IMR-90 (cell line): ENCODE results near the gene BTF3L4. TPM values are rescaled to one million over a fixed set of nuclear protein-coding genes. Genes with fewer than 3 reads are reported as not detected.

Source experiments
- ATAC-seq: fragments of 200-7000 bp; cut with Tn5 transposase; 2 replicates; pipeline ENCODE4 v1.9.1; 2020; ENCODE audit warnings: low read depth, mild to moderate bottlenecking, moderate library complexity
- BruUV-seq: library from RNA; stranded (reverse); fragments of 400-500 nt; replicated peaks from 2 replicates; lab custom pipeline; 2021; lab: Mats Ljungman, UMichigan
- CTCF ChIA-PET: fragments of 300-600 bp; formaldehyde crosslinking; extraction: SDS; loops from one replicate; lab custom pipeline; 2021; ENCODE audit warnings: antibody characterized with exemption; lab: Yijun Ruan, JAX
- POLR2A ChIA-PET: fragments of 300-600 bp; sonication (Branson Sonifier 250); formaldehyde crosslinking; loops from one replicate; lab custom pipeline; 2022; ENCODE audit warnings: antibody characterized with exemption; ENCODE audit not compliant: unreplicated experiment; lab: Charles Lee
- DNase-seq: peaks from one replicate; pipeline ENCODE4 v3.0.0; 2013
- H2AFZ ChIP-seq: replicated peaks from 2 replicates; pipeline ENCODE3; 2013; ENCODE audit warnings: low read length, mild to moderate bottlenecking; ENCODE audit not compliant: poor library complexity
- H2AK5ac ChIP-seq: 2 replicates; pipeline ENCODE4 v1.6.1; 2013; ENCODE audit warnings: low read depth, low read length, inconsistent platforms
- H2AK9ac ChIP-seq: replicated peaks from 2 replicates; pipeline ENCODE3; 2013; ENCODE audit warnings: mild to moderate bottlenecking, low read depth, low read length, moderate library complexity; ENCODE audit not compliant: poor library complexity
- H2BK120ac ChIP-seq: 2 replicates; pipeline ENCODE4 v1.6.1; 2013; ENCODE audit warnings: low read depth, low read length, inconsistent platforms
- H2BK15ac ChIP-seq: 3 replicates; pipeline ENCODE4 v1.6.1; 2013; ENCODE audit warnings: low read depth, low read length, inconsistent platforms
- H2BK20ac ChIP-seq: 2 replicates; pipeline ENCODE4 v1.6.1; 2013; ENCODE audit warnings: low read depth, mild to moderate bottlenecking, inconsistent platforms, low read length, moderate library complexity
- H2BK5ac ChIP-seq: 2 replicates; pipeline ENCODE4 v1.6.1; 2013; ENCODE audit warnings: mild to moderate bottlenecking, low read depth, low read length, inconsistent platforms; ENCODE audit not compliant: poor library complexity, severe bottlenecking
- H3K14ac ChIP-seq: replicated peaks from 2 replicates; pipeline ENCODE4 v1.6.1; 2013; ENCODE audit warnings: low read depth, low read length, inconsistent platforms
- H3K18ac ChIP-seq: 2 replicates; pipeline ENCODE4 v1.6.1; 2013; ENCODE audit warnings: low read depth, low read length, control low read depth
- H3K23ac ChIP-seq: 2 replicates; pipeline ENCODE4 v1.6.1; 2013; ENCODE audit warnings: low read depth, low read length, inconsistent platforms
- H3K27ac ChIP-seq: 2 replicates; pipeline ENCODE4 v1.5.1; 2013; ENCODE audit warnings: mild to moderate bottlenecking, control low read depth, low read length; ENCODE audit not compliant: insufficient read depth
- H3K27me3 ChIP-seq: 2 replicates; pipeline ENCODE4 v1.6.1; 2013; ENCODE audit warnings: low read length; ENCODE audit not compliant: control insufficient read depth, insufficient read depth
- H3K36me3 ChIP-seq: 2 replicates; pipeline ENCODE4 v1.6.1; 2013; ENCODE audit warnings: low read length, mixed read lengths; ENCODE audit not compliant: control insufficient read depth, insufficient read depth
- H3K4ac ChIP-seq: 2 replicates; pipeline ENCODE4 v1.6.1; 2013; ENCODE audit warnings: low read depth, low read length, inconsistent platforms
- H3K4me1 ChIP-seq: 2 replicates; pipeline ENCODE4 v1.6.1; 2013; ENCODE audit warnings: low read length, mixed read lengths; ENCODE audit not compliant: control insufficient read depth, insufficient read depth
- H3K4me2 ChIP-seq: 2 replicates; pipeline ENCODE4 v1.6.1; 2013; ENCODE audit warnings: low read depth, mild to moderate bottlenecking, control low read depth, low read length, moderate library complexity
- H3K4me3 ChIP-seq: 2 replicates; pipeline ENCODE4 v1.5.1; 2013; ENCODE audit warnings: low read depth, mild to moderate bottlenecking, control low read depth, low read length, moderate library complexity; ENCODE audit not compliant: insufficient read depth
- H3K56ac ChIP-seq: 2 replicates; pipeline ENCODE4 v1.6.1; 2013; ENCODE audit warnings: low read length, inconsistent platforms; ENCODE audit not compliant: insufficient read depth; ENCODE audit errors: extremely low read depth
- H3K79me1 ChIP-seq, 2 experiments: 2 replicates each; pipeline ENCODE4 v1.6.1; 2013; ENCODE audit warnings: low read length in 2 of 2, inconsistent platforms in 1 of 2, low read depth in 1 of 2
- H3K9ac ChIP-seq: 2 replicates; pipeline ENCODE4 v1.6.1; 2013; ENCODE audit warnings: low read depth, low read length, control low read depth
- H3K9me1 ChIP-seq: 2 replicates; pipeline ENCODE4 v1.6.1; 2013; ENCODE audit warnings: low read length, inconsistent platforms; ENCODE audit not compliant: insufficient read depth
- H3K9me3 ChIP-seq: 2 replicates; pipeline ENCODE4 v1.6.1; 2013; ENCODE audit warnings: low read length; ENCODE audit not compliant: control insufficient read depth, insufficient read depth
- H4K20me1 ChIP-seq: 2 replicates; pipeline ENCODE4 v1.6.1; 2013; ENCODE audit warnings: low read length, inconsistent platforms; ENCODE audit not compliant: insufficient read depth
- H4K5ac ChIP-seq: 2 replicates; pipeline ENCODE4 v1.6.1; 2013; ENCODE audit warnings: mild to moderate bottlenecking, low read depth, low read length, control low read depth
- H4K8ac ChIP-seq, 2 experiments: 2 replicates each; pipeline ENCODE4 v1.6.1; 2013; ENCODE audit warnings: low read depth in 2 of 2, low read length in 2 of 2, control low read depth in 1 of 2, inconsistent platforms in 1 of 2
- H4K91ac ChIP-seq: 2 replicates; pipeline ENCODE4 v1.6.1; 2013; ENCODE audit warnings: low read depth, low read length, inconsistent platforms; ENCODE audit not compliant: insufficient read depth
- BHLHE40 ChIP-seq: fragments of 150-350 bp; IDR thresholded peaks from 2 replicates; pipeline ENCODE4 v1.6.1; 2016; ENCODE audit warnings: mild to moderate bottlenecking, low read depth, low read length
- CEBPB ChIP-seq: IDR thresholded peaks from 2 replicates; pipeline ENCODE4 v1.6.1; 2012; ENCODE audit warnings: low read depth, low read length, improper control_type of control experiment
- CHD1 ChIP-seq: IDR thresholded peaks from 2 replicates; pipeline ENCODE4 v1.6.1; 2012; ENCODE audit warnings: low read depth, low read length, improper control_type of control experiment
- CTCF ChIP-seq: conservative IDR thresholded peaks from 2 replicates; pipeline ENCODE4 v1.5.1; 2012; ENCODE audit warnings: mild to moderate bottlenecking, low read depth, low read length, improper control_type of control experiment
- ELK1 ChIP-seq: fragments of 150-350 bp; IDR thresholded peaks from 2 replicates; pipeline ENCODE4 v1.6.1; 2016; ENCODE audit warnings: low read depth, mild to moderate bottlenecking, low read length, moderate library complexity, borderline replicate concordance
- FOS ChIP-seq: fragments of 150-350 bp; IDR thresholded peaks from 2 replicates; pipeline ENCODE4 v1.6.1; 2016; ENCODE audit warnings: low read depth, low read length
- MAFK ChIP-seq: IDR thresholded peaks from 2 replicates; pipeline ENCODE4 v1.6.1; 2012; ENCODE audit warnings: low read depth, low read length, improper control_type of control experiment
- MAZ ChIP-seq: IDR thresholded peaks from 2 replicates; pipeline ENCODE4 v1.6.1; 2012; ENCODE audit warnings: low read depth, mild to moderate bottlenecking, low read length, improper control_type of control experiment, moderate library complexity, borderline replicate concordance
- MXI1 ChIP-seq: IDR thresholded peaks from 2 replicates; pipeline ENCODE4 v1.6.1; 2012; ENCODE audit warnings: low read depth, mild to moderate bottlenecking, low read length, moderate library complexity, borderline replicate concordance
- NFE2L2 ChIP-seq: fragments of 150-350 bp; IDR thresholded peaks from 2 replicates; pipeline ENCODE4 v1.6.1; 2016; ENCODE audit warnings: low read depth, mild to moderate bottlenecking, low read length
- POLR2A ChIP-seq: IDR thresholded peaks from 2 replicates; pipeline ENCODE4 v1.6.1; 2012; ENCODE audit warnings: mild to moderate bottlenecking, low read depth, low read length
- RAD21 ChIP-seq: IDR thresholded peaks from 2 replicates; pipeline ENCODE4 v1.6.1; 2012; ENCODE audit warnings: low read length, improper control_type of control experiment
- RCOR1 ChIP-seq: IDR thresholded peaks from 2 replicates; pipeline ENCODE4 v1.6.1; 2012; ENCODE audit warnings: mild to moderate bottlenecking, low read length, improper control_type of control experiment; ENCODE audit not compliant: insufficient replicate concordance
- RFX5 ChIP-seq: IDR thresholded peaks from 2 replicates; pipeline ENCODE4 v1.8.0; 2012; ENCODE audit warnings: low read depth, mild to moderate bottlenecking, low read length, moderate library complexity
- SMC3 ChIP-seq: fragments of 150-350 bp; IDR thresholded peaks from 2 replicates; pipeline ENCODE4 v1.6.1; 2016; ENCODE audit warnings: low read depth, mild to moderate bottlenecking, antibody characterized with exemption, low read length, moderate library complexity
- USF2 ChIP-seq: fragments of 150-350 bp; IDR thresholded peaks from 2 replicates; pipeline ENCODE4 v1.6.1; 2017; ENCODE audit warnings: mild to moderate bottlenecking, antibody characterized with exemption, low read length, low read depth
- WGBS, 2 experiments: methylation state at CpG; one replicate each; pipeline versions ENCODE4 v1.1.5 to v1.1.7; 2013; ENCODE audit warnings: missing lambda C conversion rate in 2 of 2; ENCODE audit not compliant: insufficient read length in 1 of 2; ENCODE audit errors: extremely low coverage in 2 of 2; 5-methylcytosine and 5-hydroxymethylcytosine counted together
- dilution Hi-C: fragments of 300-500 bp; cut with HindIII; formaldehyde crosslinking; loops from one replicate; pipeline ENCODE4 v1.14.3; 2018; ENCODE audit warnings: low sequenced_read_pairs; ENCODE audit not compliant: unreplicated experiment
- in situ Hi-C: fragments of 300-500 bp; cut with MboI; formaldehyde crosslinking; loops from 3 replicates; pipeline ENCODE4 v1.14.3; 2019; ENCODE audit warnings: low sequenced_read_pairs, inconsistent platforms, mixed read lengths
- intact Hi-C: fragments of 100-400 bp; cut with micrococcal nuclease; formaldehyde crosslinking; loops from 2 replicates; pipeline ENCODE4 v1.10.0; 2022
- polyA plus RNA-seq, 3 experiments: library from polyadenylated mRNA; depleted of rRNA; stranded (reverse); fragments of >200 nt; gene quantifications; 2 replicates each; pipeline ENCODE4 v1.2.3, GENCODE V29; 2012; ENCODE audit warnings: low replicate concordance in 1 of 3
- total RNA-seq: library from RNA; depleted of rRNA; stranded (reverse); fragments of >200 nt; gene quantifications from 2 replicates; pipeline ENCODE4 v1.2.3, GENCODE V29; 2012

Gene BTF3L4
- total and polyA plus RNA-seq, 2 of the 4 experiments (the other 2 are of a cell fraction) = 34.5 to 41.2 TPM

GRCh38 chr1:52098139-52098871 lies 42.2 kb downstream of the BTF3L4 start:
- no peak overlapping the region for H2BK20ac ChIP-seq
- intact Hi-C loops (no loop called here), in situ Hi-C loops (no loop called here), dilution Hi-C loops (no loop called here)
- CTCF ChIA-PET = interaction anchor here (1.2 kb wide), 1 partner anchor 9 kb away, joined by 4 read pairs; no protein-coding TSS in a partner anchor
- H3K4ac ChIP-seq = no peak overlapping the region
- no peak overlapping the region for H2BK5ac ChIP-seq
- H3K36me3 ChIP-seq = no peaks in the 10 kb centered on the region
- ATAC-seq (no peak), DNase-seq (no peak)
- no peak overlapping the region for H3K56ac ChIP-seq
- no peak overlapping the region for H2BK120ac ChIP-seq
- no peak overlapping the region for H2AK9ac ChIP-seq
- no peak overlapping the region for H2AK5ac ChIP-seq
- 0 out of 2 replicates have a peak, but pooled peaks cover 2% of the 10 kb centered on the region for H3K27me3 ChIP-seq
- H4K91ac ChIP-seq = no peak overlapping the region
- H3K4me3 ChIP-seq = no peak overlapping the region
- H3K18ac ChIP-seq = no peak overlapping the region
- H4K20me1 ChIP-seq = no peaks in the 10 kb centered on the region
- no peak overlapping the region for H3K4me2 ChIP-seq
- no peak overlapping the region for H4K5ac ChIP-seq
- no peak overlapping the region for H2BK15ac ChIP-seq
- no peak overlapping the region for H3K27ac ChIP-seq
- H4K8ac ChIP-seq = no peak overlapping the region
- BruUV-seq = no TSS peak
- H3K23ac ChIP-seq = no peak overlapping the region
- no peaks in the 10 kb centered on the region for H3K4me1 ChIP-seq
- POLR2A ChIA-PET = no interaction called here
- no peaks in the 10 kb centered on the region for H3K79me1 ChIP-seq
- H3K9me1 ChIP-seq = no peaks in the 10 kb centered on the region
- no peak overlapping the region for H3K9ac ChIP-seq
- no peak overlapping the region for H3K14ac ChIP-seq
- 48% methylated on average over 4 of the region's 8 CpGs; no CpG with 5 or more reads in 1 of the 2 experiments for WGBS, 2 experiments
- H2AFZ ChIP-seq = no peak overlapping the region
- TF ChIP-seq RAD21 (no peak), MAFK (no peak), RCOR1 (no peak), FOS (no peak), ELK1 (no peak), NFE2L2 (no peak), RFX5 (no peak), SMC3 (no peak), USF2 (no peak), BHLHE40 (no peak), CHD1 (no peak), MAZ (no peak), MXI1 (no peak), CTCF (no peak), POLR2A (no peak), CEBPB (no peak)
- H3K9me3 ChIP-seq = no peaks in the 10 kb centered on the region
